Astrocyte (in vitro differentiated cells and primary cell): ENCODE data around the gene FAU. TPM values are rescaled to one million over a fixed set of nuclear protein-coding genes. Genes with fewer than 3 reads are reported as not detected.

Source experiments
- DNase-seq: peaks from one replicate; pipeline ENCODE4 v3.0.0-alpha.2; 2010; ENCODE audit warnings: low read depth
- FAIRE-seq: peaks from 2 replicates; lab custom pipeline; 2011; peaks lifted over from hg19 to GRCh38; lab: Jason Lieb, UNC
- H2AFZ ChIP-seq: 2 replicates; pipeline ENCODE4 v1.6.0; 2012; ENCODE audit warnings: low read depth, low read length, inconsistent platforms
- H3K27ac ChIP-seq: 2 replicates; pipeline ENCODE4 v1.5.1; 2011; ENCODE audit warnings: low read depth, low read length, inconsistent platforms
- H3K27me3 ChIP-seq: 2 replicates; pipeline ENCODE4 v1.6.0; 2011; ENCODE audit warnings: low read length, inconsistent platforms; ENCODE audit not compliant: insufficient read depth
- H3K36me3 ChIP-seq: 2 replicates; pipeline ENCODE4 v1.5.1; 2011; ENCODE audit warnings: low read length, inconsistent platforms; ENCODE audit not compliant: insufficient read depth
- H3K4me1 ChIP-seq: 2 replicates; pipeline ENCODE4 v1.5.1; 2011; ENCODE audit warnings: low read length, inconsistent platforms; ENCODE audit not compliant: insufficient read depth
- H3K4me2 ChIP-seq: 2 replicates; pipeline ENCODE4 v1.6.0; 2012; ENCODE audit warnings: low read length, inconsistent platforms
- H3K4me3 ChIP-seq: 2 replicates; pipeline ENCODE4 v1.5.1; 2011; ENCODE audit warnings: low read depth, mild to moderate bottlenecking, low read length, inconsistent platforms; ENCODE audit not compliant: insufficient read depth
- H3K79me2 ChIP-seq: 2 replicates; pipeline ENCODE4 v1.6.0; 2012; ENCODE audit warnings: mild to moderate bottlenecking, low read length, inconsistent platforms; ENCODE audit not compliant: insufficient read depth
- H3K9ac ChIP-seq: 2 replicates; pipeline ENCODE4 v1.6.0; 2012; ENCODE audit warnings: mild to moderate bottlenecking, low read length, inconsistent platforms
- H3K9me3 ChIP-seq: 2 replicates; pipeline ENCODE4 v1.5.1; 2012; ENCODE audit warnings: low read depth, mild to moderate bottlenecking, low read length, inconsistent platforms; ENCODE audit not compliant: insufficient read depth
- H4K20me1 ChIP-seq: 2 replicates; pipeline ENCODE4 v1.6.0; 2012; ENCODE audit warnings: low read length, inconsistent platforms; ENCODE audit not compliant: insufficient read depth
- H3K27ac Mint-ChIP-seq: one replicate; pipeline ENCODE4 v1.8.0; 2021; ENCODE audit warnings: mild to moderate bottlenecking, mixed read lengths; ENCODE audit not compliant: unreplicated experiment
- H3K27me3 Mint-ChIP-seq: one replicate; pipeline ENCODE4 v1.8.0; 2021; ENCODE audit warnings: low read depth, mixed read lengths; ENCODE audit not compliant: unreplicated experiment
- H3K36me3 Mint-ChIP-seq: one replicate; pipeline ENCODE4 v1.8.0; 2021; ENCODE audit warnings: low read depth, mixed read lengths; ENCODE audit not compliant: unreplicated experiment
- H3K4me1 Mint-ChIP-seq: one replicate; pipeline ENCODE4 v1.8.0; 2021; ENCODE audit warnings: low read depth, mixed read lengths; ENCODE audit not compliant: unreplicated experiment
- H3K4me3 Mint-ChIP-seq: one replicate; pipeline ENCODE4 v1.8.0; 2021; ENCODE audit warnings: mild to moderate bottlenecking, moderate library complexity, mixed read lengths; ENCODE audit not compliant: unreplicated experiment
- H3K9me3 Mint-ChIP-seq: one replicate; pipeline ENCODE4 v1.8.0; 2021; ENCODE audit warnings: mild to moderate bottlenecking, mixed read lengths; ENCODE audit not compliant: unreplicated experiment
- EZH2 ChIP-seq: IDR thresholded peaks from 2 replicates; pipeline ENCODE4 v1.6.1; 2012; ENCODE audit warnings: mild to moderate bottlenecking, low read length, inconsistent platforms; ENCODE audit not compliant: insufficient read depth
- total RNA-seq: library from RNA; stranded (reverse); gene quantifications from 2 replicates; pipeline ENCODE4 v1.2.1, GENCODE V29; 2021
- TF ChIP-seq, protein P1 (sequence below): IDR thresholded peaks from 2 replicates; pipeline ENCODE4 v1.5.1; 2011; ENCODE audit warnings: low read depth, mild to moderate bottlenecking, inconsistent platforms, low read length, moderate library complexity; ENCODE audit not compliant: insufficient read depth

The FAU gene
- total RNA-seq, 1 donor from 2014 or later, result 694 TPM

DNA sequence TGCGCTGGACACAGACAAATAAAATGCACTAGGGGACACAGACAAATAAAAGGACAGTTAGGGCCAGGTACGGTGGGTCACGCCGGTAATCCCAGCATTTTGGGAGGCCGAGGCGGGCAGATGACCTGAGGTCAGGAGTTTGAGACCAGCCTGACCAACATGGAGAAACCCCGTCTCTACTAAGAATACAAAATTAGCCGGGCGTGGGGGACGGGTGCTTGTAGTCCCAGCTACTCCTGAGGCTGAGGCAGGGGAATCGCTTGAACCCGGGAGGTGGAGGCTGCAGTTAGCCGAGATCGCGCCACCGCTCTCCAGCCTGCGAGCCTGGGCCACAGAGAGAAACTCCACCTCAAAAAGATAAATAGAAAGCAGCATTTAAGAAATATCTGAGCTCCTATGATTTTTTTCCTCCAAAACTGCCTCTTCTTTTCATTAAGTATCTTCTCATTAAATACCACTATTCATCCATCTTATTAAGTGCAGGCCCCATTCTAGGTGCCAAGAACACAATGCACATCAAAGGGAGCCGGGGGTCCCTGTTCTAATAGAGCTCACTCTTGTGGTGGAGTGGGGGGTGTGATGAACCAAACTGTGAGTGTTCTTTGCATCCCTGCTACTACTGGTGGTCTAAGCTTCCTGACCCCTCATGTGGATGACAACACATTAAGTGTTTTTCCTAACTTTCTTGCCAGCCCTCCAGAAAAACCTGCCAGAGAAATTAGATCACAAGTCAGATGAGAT, 3.7 kb downstream of the FAU start:
- Histone ChIP-seq H3K36me3 (peaks cover 15% of the 10 kb centered on the region), H4K20me1 (peaks cover 23% of the 10 kb centered on the region), H3K9me3 (no peaks in the 10 kb centered on the region), H2AFZ (no peak overlapping the region), H3K4me1 (peaks cover 27% of the 10 kb centered on the region), H3K27ac (no peak overlapping the region), H3K79me2 (peaks cover 60% of the 10 kb centered on the region), H3K9ac (peak overlapping the region; percentile 51), H3K4me3 (no peak overlapping the region), H3K4me2 (no peak overlapping the region), H3K27me3 (no peaks in the 10 kb centered on the region)
- TF ChIP-seq EZH2, result no peak
- TF ChIP-seq, protein P1, sequence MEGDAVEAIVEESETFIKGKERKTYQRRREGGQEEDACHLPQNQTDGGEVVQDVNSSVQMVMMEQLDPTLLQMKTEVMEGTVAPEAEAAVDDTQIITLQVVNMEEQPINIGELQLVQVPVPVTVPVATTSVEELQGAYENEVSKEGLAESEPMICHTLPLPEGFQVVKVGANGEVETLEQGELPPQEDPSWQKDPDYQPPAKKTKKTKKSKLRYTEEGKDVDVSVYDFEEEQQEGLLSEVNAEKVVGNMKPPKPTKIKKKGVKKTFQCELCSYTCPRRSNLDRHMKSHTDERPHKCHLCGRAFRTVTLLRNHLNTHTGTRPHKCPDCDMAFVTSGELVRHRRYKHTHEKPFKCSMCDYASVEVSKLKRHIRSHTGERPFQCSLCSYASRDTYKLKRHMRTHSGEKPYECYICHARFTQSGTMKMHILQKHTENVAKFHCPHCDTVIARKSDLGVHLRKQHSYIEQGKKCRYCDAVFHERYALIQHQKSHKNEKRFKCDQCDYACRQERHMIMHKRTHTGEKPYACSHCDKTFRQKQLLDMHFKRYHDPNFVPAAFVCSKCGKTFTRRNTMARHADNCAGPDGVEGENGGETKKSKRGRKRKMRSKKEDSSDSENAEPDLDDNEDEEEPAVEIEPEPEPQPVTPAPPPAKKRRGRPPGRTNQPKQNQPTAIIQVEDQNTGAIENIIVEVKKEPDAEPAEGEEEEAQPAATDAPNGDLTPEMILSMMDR, result no peak
- Mint-ChIP-seq H3K36me3 (peaks cover 17% of the 10 kb centered on the region), H3K27ac (peak overlapping the region; percentile 90), H3K4me1 (peaks cover 16% of the 10 kb centered on the region), H3K4me3 (peak overlapping the region; percentile 85), H3K9me3 (no peaks in the 10 kb centered on the region), H3K27me3 (no peaks in the 10 kb centered on the region)
- FAIRE-seq, result no peak
- DNase-seq, result no peak

DNA sequence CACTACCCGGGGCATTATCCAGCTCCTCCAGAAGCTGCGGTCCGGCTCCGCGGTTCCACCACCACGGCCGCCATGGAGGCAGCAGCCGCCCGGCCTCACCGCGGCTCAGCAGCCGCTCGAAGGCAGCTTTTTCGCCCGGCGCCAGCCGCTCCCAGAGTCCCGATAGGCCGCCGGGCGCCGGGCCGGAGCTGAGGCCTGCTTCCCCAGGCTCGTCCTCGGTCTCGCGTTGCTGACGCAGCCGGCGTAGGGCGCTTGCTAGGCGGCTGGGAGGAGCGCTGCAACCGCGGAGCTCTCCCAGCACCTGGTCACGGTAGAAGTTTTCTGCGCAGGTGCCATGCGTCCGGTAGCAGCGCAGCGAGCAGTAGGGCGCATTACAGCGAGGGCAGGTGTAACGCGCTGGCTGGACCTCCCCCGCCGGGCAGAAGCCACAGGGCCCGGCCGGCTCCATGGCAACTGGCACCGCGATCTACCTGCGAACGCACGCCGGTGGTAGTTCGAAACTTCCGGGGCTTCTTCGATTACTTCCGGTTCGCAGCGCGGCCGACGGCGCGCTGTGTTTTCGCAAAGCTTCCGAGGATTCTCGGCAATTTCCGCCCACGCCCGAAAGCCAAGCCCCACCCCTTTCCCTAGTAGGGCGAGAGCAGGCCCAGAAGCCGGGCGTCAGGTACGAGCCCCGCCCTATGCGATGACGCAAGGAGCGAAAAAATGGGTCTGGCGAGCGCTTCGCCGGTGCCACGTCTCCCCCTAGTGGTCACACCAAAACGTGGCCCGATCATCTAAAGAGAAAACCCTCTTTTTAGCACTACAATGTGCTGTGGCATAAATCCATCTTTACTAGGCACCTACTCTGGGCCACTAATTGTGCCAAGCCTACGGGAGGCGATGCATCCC, 4.5 kb downstream of the FAU start, which contains the start of gene ZNHIT2:
ZNHIT2 (minus strand) TSS at position 496 of the 891 bp plus-strand sequence; CDS start at position 448, 48 bp downstream.
- DNase-seq, result peak; percentile 92
- peak within 1 kb of the TSS; percentile 44 for H2AFZ ChIP-seq
- peaks cover 53% of the 10 kb centered on the region for H3K79me2 ChIP-seq
- Mint-ChIP-seq H3K27ac (peak within 1 kb of the TSS; percentile 90), H3K27me3 (no peaks in the 10 kb centered on the region), H3K4me3 (peak within 1 kb of the TSS; percentile 86), H3K4me1 (peaks cover 12% of the 10 kb centered on the region), H3K9me3 (no peaks in the 10 kb centered on the region), H3K36me3 (peaks cover 17% of the 10 kb centered on the region)
- H4K20me1 ChIP-seq, result peaks cover 23% of the 10 kb centered on the region
- H3K4me3 ChIP-seq, result peak within 1 kb of the TSS; percentile 75
- H3K4me2 ChIP-seq, result peak within 1 kb of the TSS; percentile 91
- peak within 1 kb of the TSS; percentile 92 for H3K9ac ChIP-seq
- H3K27me3 ChIP-seq, result no peaks in the 10 kb centered on the region
- peak; percentile 54 for FAIRE-seq
- H3K4me1 ChIP-seq, result peaks cover 30% of the 10 kb centered on the region
- H3K36me3 ChIP-seq, result peaks cover 15% of the 10 kb centered on the region
- no peak for TF ChIP-seq EZH2
- TF ChIP-seq, protein P1, result peak; percentile 90
- H3K9me3 ChIP-seq, result no peaks in the 10 kb centered on the region
- H3K27ac ChIP-seq, result peak within 1 kb of the TSS; percentile 82
